H9 (cell line): ENCODE measurements around the gene PLK2. TPM values are rescaled to one million over a fixed set of nuclear protein-coding genes. Genes with fewer than 3 reads are reported as not detected.

Experiments used
- DNase-seq: peaks from one replicate; pipeline ENCODE4 v3.0.0-alpha.2; 2017
- H2AFZ ChIP-seq: one replicate; pipeline ENCODE4 v1.6.1; 2013; ENCODE audit warnings: mild to moderate bottlenecking, low read length, control low read depth, moderate library complexity
- H2AK5ac ChIP-seq: 2 replicates; pipeline ENCODE4 v1.6.1; 2013; ENCODE audit warnings: low read length, control low read depth, mixed read lengths; ENCODE audit not compliant: insufficient read length
- H2BK120ac ChIP-seq: one replicate; pipeline ENCODE4 v1.6.1; 2013; ENCODE audit warnings: low read depth, mild to moderate bottlenecking, low read length, control low read depth, inconsistent platforms; ENCODE audit not compliant: poor library complexity, severe bottlenecking
- H2BK12ac ChIP-seq: 2 replicates; pipeline ENCODE4 v1.6.1; 2013; ENCODE audit warnings: low read length, control low read depth, mixed read lengths, low read depth; ENCODE audit not compliant: insufficient read length
- H2BK15ac ChIP-seq: 2 replicates; pipeline ENCODE4 v1.6.1; 2013; ENCODE audit warnings: low read depth, low read length, control low read depth
- H2BK20ac ChIP-seq: one replicate; pipeline ENCODE4 v1.6.1; 2013; ENCODE audit warnings: low read depth, mild to moderate bottlenecking, low read length, control low read depth, inconsistent platforms; ENCODE audit not compliant: poor library complexity, severe bottlenecking
- H2BK5ac ChIP-seq: 2 replicates; pipeline ENCODE4 v1.6.1; 2013; ENCODE audit warnings: low read length, control low read depth, mixed read lengths; ENCODE audit not compliant: insufficient read length
- H3K14ac ChIP-seq: 2 replicates; pipeline ENCODE4 v1.6.1; 2013; ENCODE audit warnings: low read length, control low read depth; ENCODE audit not compliant: insufficient read depth
- H3K18ac ChIP-seq: 2 replicates; pipeline ENCODE4 v1.6.1; 2013; ENCODE audit warnings: low read depth, mild to moderate bottlenecking, mixed read lengths, low read length, control low read depth; ENCODE audit not compliant: insufficient read length
- H3K23ac ChIP-seq: 2 replicates; pipeline ENCODE4 v1.6.1; 2013; ENCODE audit warnings: low read length, control low read depth, mixed read lengths, low read depth; ENCODE audit not compliant: insufficient read length
- H3K23me2 ChIP-seq: 2 replicates; pipeline ENCODE4 v1.6.1; 2013; ENCODE audit warnings: low read depth, mild to moderate bottlenecking, mixed read lengths, low read length, control low read depth; ENCODE audit not compliant: insufficient read length, poor library complexity, severe bottlenecking
- H3K27ac ChIP-seq: 2 replicates; pipeline ENCODE4 v1.5.1; 2013; ENCODE audit warnings: low read length, control low read depth, mixed read lengths, low read depth; ENCODE audit not compliant: insufficient read length
- H3K27me3 ChIP-seq: 2 replicates; pipeline ENCODE4 v1.6.1; 2013; ENCODE audit warnings: low read length, control low read depth, inconsistent platforms; ENCODE audit not compliant: insufficient read depth
- H3K4ac ChIP-seq: 2 replicates; pipeline ENCODE4 v1.6.1; 2013; ENCODE audit warnings: low read depth, mild to moderate bottlenecking, control low read depth, inconsistent platforms, low read length, moderate library complexity
- H3K4me1 ChIP-seq: 2 replicates; pipeline ENCODE4 v1.6.1; 2013; ENCODE audit warnings: low read length, control low read depth, inconsistent platforms; ENCODE audit not compliant: insufficient read depth
- H3K4me2 ChIP-seq: 2 replicates; pipeline ENCODE4 v1.6.1; 2013; ENCODE audit warnings: low read length, control low read depth, mixed read lengths; ENCODE audit not compliant: insufficient read length, insufficient read depth
- H3K56ac ChIP-seq: 2 replicates; pipeline ENCODE4 v1.6.1; 2013; ENCODE audit warnings: low read depth, mild to moderate bottlenecking, mixed read lengths, low read length, control low read depth; ENCODE audit not compliant: insufficient read length
- H3K79me1 ChIP-seq: 2 replicates; pipeline ENCODE4 v1.6.1; 2013; ENCODE audit warnings: low read depth, mild to moderate bottlenecking, moderate library complexity, low read length, control low read depth, inconsistent platforms; ENCODE audit not compliant: insufficient read depth, poor library complexity, severe bottlenecking
- H3K79me2 ChIP-seq: 2 replicates; pipeline ENCODE4 v1.6.1; 2013; ENCODE audit warnings: low read length, control low read depth, inconsistent platforms; ENCODE audit not compliant: insufficient read depth
- H3K9ac ChIP-seq: 2 replicates; pipeline ENCODE4 v1.6.1; 2013; ENCODE audit warnings: low read length, control low read depth, mixed read lengths; ENCODE audit not compliant: insufficient read length; ENCODE audit errors: extremely low read depth
- H3K9me3 ChIP-seq: one replicate; pipeline ENCODE4 v1.6.1; 2013; ENCODE audit warnings: low read depth, low read length, inconsistent platforms; ENCODE audit not compliant: control insufficient read depth
- H3T11ph ChIP-seq: one replicate; pipeline ENCODE4 v1.6.1; 2013; ENCODE audit warnings: mild to moderate bottlenecking, low read length, control low read depth, inconsistent platforms
- H4K20me1 ChIP-seq: one replicate; pipeline ENCODE4 v1.6.1; 2013; ENCODE audit not compliant: control insufficient read depth, insufficient read length, insufficient read depth
- H4K5ac ChIP-seq: 2 replicates; pipeline ENCODE4 v1.6.1; 2013; ENCODE audit warnings: low read depth, mild to moderate bottlenecking, mixed read lengths, low read length, control low read depth; ENCODE audit not compliant: insufficient read length
- H4K8ac ChIP-seq: replicated peaks from 2 replicates; pipeline ENCODE4 v1.6.1; 2013; ENCODE audit warnings: low read length, control low read depth, mixed read lengths, low read depth; ENCODE audit not compliant: insufficient read length
- H4K91ac ChIP-seq: 2 replicates; pipeline ENCODE4 v1.6.1; 2013; ENCODE audit warnings: low read depth, mild to moderate bottlenecking, moderate library complexity, mixed read lengths, low read length, control low read depth; ENCODE audit not compliant: insufficient read length
- H3K27ac Mint-ChIP-seq, 3 experiments: 2 replicates in 2 of 3; 3 replicates in 1 of 3; pipeline ENCODE4 v1.8.0; 2020 to 2021; ENCODE audit warnings: mixed read lengths in 3 of 3, mild to moderate bottlenecking in 1 of 3, moderate library complexity in 1 of 3
- H3K27me3 Mint-ChIP-seq: 2 replicates; pipeline ENCODE4 v1.8.0; 2021; ENCODE audit warnings: low read depth, mild to moderate bottlenecking, moderate library complexity, mixed read lengths
- H3K36me3 Mint-ChIP-seq, 3 experiments: 2 replicates in 2 of 3; 3 replicates in 1 of 3; pipeline ENCODE4 v1.8.0; 2020 to 2021; ENCODE audit warnings: low read depth in 3 of 3, mixed read lengths in 3 of 3; ENCODE audit not compliant: insufficient read depth in 1 of 3
- H3K4me1 Mint-ChIP-seq, 2 experiments: 2 replicates each; pipeline ENCODE4 v1.8.0; 2020; ENCODE audit warnings: mixed read lengths in 2 of 2
- H3K4me3 Mint-ChIP-seq, 2 experiments: 2 replicates in 1 of 2; 3 replicates in 1 of 2; pipeline ENCODE4 v1.8.0; 2020 to 2021; ENCODE audit warnings: mild to moderate bottlenecking in 2 of 2, mixed read lengths in 2 of 2, moderate library complexity in 1 of 2
- H3K9me3 Mint-ChIP-seq, 2 experiments: 2 replicates in 1 of 2; 3 replicates in 1 of 2; pipeline ENCODE4 v1.8.0; 2020; ENCODE audit warnings: mild to moderate bottlenecking in 2 of 2, mixed read lengths in 2 of 2, moderate library complexity in 1 of 2
- WGBS: extraction: QIAGEN DNeasy Blood & Tissue Kit; methylation state at CpG from one replicate; pipeline ENCODE4 v1.1.7; 2013; ENCODE audit warnings: missing lambda C conversion rate, low lambda C conversion rate, mixed read lengths; ENCODE audit not compliant: insufficient read length; ENCODE audit errors: extremely low coverage; 5-methylcytosine and 5-hydroxymethylcytosine counted together
- total RNA-seq: library from RNA; stranded (reverse); gene quantifications from 2 replicates; pipeline ENCODE4 v1.2.1, GENCODE V29; 2021
- TF ChIP-seq, protein P1 (sequence below): fragments of 200-600 bp; sonication (generic); conservative IDR thresholded peaks from 3 replicates; pipeline ENCODE4 v1.8.0; 2021; ENCODE audit warnings: antibody characterized with exemption, mild to moderate bottlenecking

Gene PLK2
- total RNA-seq, 1 experiment from 2014 or later = 26.2 TPM

- H3K4me2 ChIP-seq = no peak overlapping the region
- H3K4me1 ChIP-seq = no peaks in the 10 kb centered on the region
- H4K5ac ChIP-seq = no peak overlapping the region
- H3T11ph ChIP-seq = no peak overlapping the region
- H3K23me2 ChIP-seq = no peaks in the 10 kb centered on the region
- H3K9me3 ChIP-seq = no peaks in the 10 kb centered on the region
- no peak overlapping the region for H2BK5ac ChIP-seq
- no peak overlapping the region for H3K14ac ChIP-seq
- no peak overlapping the region for H4K8ac ChIP-seq
- TF ChIP-seq, protein P1, sequence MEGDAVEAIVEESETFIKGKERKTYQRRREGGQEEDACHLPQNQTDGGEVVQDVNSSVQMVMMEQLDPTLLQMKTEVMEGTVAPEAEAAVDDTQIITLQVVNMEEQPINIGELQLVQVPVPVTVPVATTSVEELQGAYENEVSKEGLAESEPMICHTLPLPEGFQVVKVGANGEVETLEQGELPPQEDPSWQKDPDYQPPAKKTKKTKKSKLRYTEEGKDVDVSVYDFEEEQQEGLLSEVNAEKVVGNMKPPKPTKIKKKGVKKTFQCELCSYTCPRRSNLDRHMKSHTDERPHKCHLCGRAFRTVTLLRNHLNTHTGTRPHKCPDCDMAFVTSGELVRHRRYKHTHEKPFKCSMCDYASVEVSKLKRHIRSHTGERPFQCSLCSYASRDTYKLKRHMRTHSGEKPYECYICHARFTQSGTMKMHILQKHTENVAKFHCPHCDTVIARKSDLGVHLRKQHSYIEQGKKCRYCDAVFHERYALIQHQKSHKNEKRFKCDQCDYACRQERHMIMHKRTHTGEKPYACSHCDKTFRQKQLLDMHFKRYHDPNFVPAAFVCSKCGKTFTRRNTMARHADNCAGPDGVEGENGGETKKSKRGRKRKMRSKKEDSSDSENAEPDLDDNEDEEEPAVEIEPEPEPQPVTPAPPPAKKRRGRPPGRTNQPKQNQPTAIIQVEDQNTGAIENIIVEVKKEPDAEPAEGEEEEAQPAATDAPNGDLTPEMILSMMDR = no peak
- no peak overlapping the region for H3K23ac ChIP-seq
- H3K9ac ChIP-seq = no peak overlapping the region
- no peak overlapping the region for H2BK120ac ChIP-seq
- no peak for DNase-seq
- Mint-ChIP-seq H3K27ac (no peak overlapping the region), H3K4me1 (no peaks in the 10 kb centered on the region), H3K4me3 (no peak overlapping the region), H3K36me3 (peaks cover 0 to 3% (median 3%) of the 10 kb centered on the region in 3 experiments; a peak in 3 of 7 replicates), H3K27me3 (no peaks in the 10 kb centered on the region), H3K9me3 (peaks cover 3% of the 10 kb centered on the region in 2 experiments; a peak in 3 of 5 replicates)
- H2AFZ ChIP-seq = no peak overlapping the region
- H3K27me3 ChIP-seq = no peaks in the 10 kb centered on the region
- no peak overlapping the region for H3K4ac ChIP-seq
- WGBS = no CpG with 5 or more reads among the region's 3 CpGs
- H2BK20ac ChIP-seq = no peak overlapping the region
- no peak overlapping the region for H3K56ac ChIP-seq
- no peaks in the 10 kb centered on the region for H4K20me1 ChIP-seq
- H3K18ac ChIP-seq = no peak overlapping the region
- H2AK5ac ChIP-seq = no peak overlapping the region
- H3K79me1 ChIP-seq = no peaks in the 10 kb centered on the region
- H2BK15ac ChIP-seq = no peak overlapping the region
- H3K79me2 ChIP-seq = no peaks in the 10 kb centered on the region
- no peak overlapping the region for H4K91ac ChIP-seq
- no peak overlapping the region for H3K27ac ChIP-seq
- H2BK12ac ChIP-seq = no peak overlapping the region
Measured at GRCh38 chr5:58440901-58441460, 18.9 kb downstream of the PLK2 start.
